ENCODE results near the gene WDPCP.
"Not testable (repeated sequence)": the region's sequence is repeated elsewhere in the genome, so short reads cannot be mapped to it uniquely, and the experiment has no call there.

Gene WDPCP

DNA sequence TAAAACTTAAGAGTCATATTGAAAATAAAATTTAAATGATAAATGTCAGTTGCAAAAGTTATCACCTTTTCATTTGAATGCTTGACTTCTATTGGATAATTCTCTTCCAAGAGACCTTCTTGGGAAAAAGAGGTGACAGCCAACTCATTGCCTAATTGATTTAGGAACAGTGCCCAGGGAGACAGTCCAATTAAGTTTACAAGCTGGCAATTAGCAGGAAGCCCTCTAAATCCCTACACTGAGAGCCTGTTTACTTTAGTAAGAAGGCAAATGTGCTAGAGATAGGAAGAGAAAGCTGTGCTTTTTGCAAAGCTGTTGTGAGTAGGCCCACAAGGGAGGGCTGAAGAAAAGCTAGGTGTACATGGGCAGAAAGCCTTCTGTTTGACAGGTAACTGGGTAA is 189.1 kb downstream of the WDPCP start:
- no peaks in the 10 kb centered on the region for H3K27me3 ChIP-seq (ENCODE audit: control insufficient read depth in 2 of 2, insufficient read depth in 2 of 2, low read length in 2 of 2)
- no peak overlapping the region for H3K27ac ChIP-seq (ENCODE audit: low read depth in 2 of 2, low read length in 2 of 2)
- no peaks in the 10 kb centered on the region for H3K9me3 ChIP-seq (ENCODE audit: control insufficient read depth in 2 of 2, low read length in 2 of 2)
- no peak overlapping the region for H3K9ac ChIP-seq (ENCODE audit: low read depth in 1 of 2, low read length in 2 of 2)
- H3K4me1 ChIP-seq (ENCODE audit: control insufficient read depth in 2 of 2, insufficient read depth in 2 of 2, low read length in 2 of 2), result no peaks in the 10 kb centered on the region
- no peak overlapping the region for H3K4me3 ChIP-seq (ENCODE audit: low read length in 2 of 2)
- peaks cover 0 to 5% of the 10 kb centered on the region in 2 donors for H3K36me3 ChIP-seq (ENCODE audit: control insufficient read depth in 2 of 2, insufficient read depth in 2 of 2, low read length in 2 of 2)

DNA sequence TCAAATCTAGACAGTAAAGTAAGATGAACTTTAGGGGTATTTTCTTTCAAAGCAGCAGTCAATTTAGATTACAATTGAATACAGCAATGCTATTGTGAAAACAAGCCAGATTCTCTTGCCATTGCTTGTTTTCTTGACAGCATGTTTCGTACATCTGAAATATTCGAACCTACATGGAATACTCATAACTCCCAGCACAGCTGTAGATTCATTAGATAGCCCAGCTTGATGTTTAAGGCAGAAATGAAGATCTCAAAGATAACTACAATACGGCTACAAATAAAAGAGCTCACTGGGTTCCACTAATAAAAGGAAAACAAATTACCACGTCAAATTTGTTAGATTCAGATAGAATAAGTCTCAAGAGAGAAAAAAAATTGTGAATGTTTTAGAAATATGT is 208.8 kb downstream of the WDPCP start:
- Histone ChIP-seq H3K27me3 (ENCODE audit: control insufficient read depth in 2 of 2, insufficient read depth in 2 of 2, low read length in 2 of 2) (no peaks in the 10 kb centered on the region), H3K27ac (ENCODE audit: low read depth in 2 of 2, low read length in 2 of 2) (no peak overlapping the region), H3K36me3 (ENCODE audit: control insufficient read depth in 2 of 2, insufficient read depth in 2 of 2, low read length in 2 of 2) (no peaks in the 10 kb centered on the region), H3K9me3 (ENCODE audit: control insufficient read depth in 2 of 2, low read length in 2 of 2) (no peaks in the 10 kb centered on the region), H3K9ac (ENCODE audit: low read depth in 1 of 2, low read length in 2 of 2) (no peak overlapping the region), H3K4me3 (ENCODE audit: low read length in 2 of 2) (no peak overlapping the region), H3K4me1 (ENCODE audit: control insufficient read depth in 2 of 2, insufficient read depth in 2 of 2, low read length in 2 of 2) (no peaks in the 10 kb centered on the region)

DNA sequence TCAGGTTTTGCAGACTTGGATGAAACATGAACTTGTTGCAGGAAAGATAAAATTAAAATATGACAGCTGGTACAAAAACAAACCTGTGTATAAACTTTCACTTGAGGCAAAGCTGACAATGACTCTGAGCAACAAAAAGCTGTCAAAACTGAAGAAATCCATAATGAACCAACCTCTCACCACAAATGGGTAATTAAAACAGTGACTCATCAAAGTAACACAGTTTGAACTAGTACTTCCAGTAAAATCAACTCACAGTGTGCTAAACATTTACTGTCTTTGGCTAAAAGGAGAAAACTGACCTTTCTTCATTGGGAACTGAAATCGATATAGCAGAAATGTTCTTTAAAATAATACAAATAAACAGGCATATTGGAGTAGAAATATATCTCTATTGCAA is 209.7 kb downstream of the WDPCP start:
- no peaks in the 10 kb centered on the region for H3K4me1 ChIP-seq (ENCODE audit: control insufficient read depth in 2 of 2, insufficient read depth in 2 of 2, low read length in 2 of 2)
- H3K36me3 ChIP-seq (ENCODE audit: control insufficient read depth in 2 of 2, insufficient read depth in 2 of 2, low read length in 2 of 2), result no peaks in the 10 kb centered on the region
- H3K4me3 ChIP-seq (ENCODE audit: low read length in 2 of 2), result no peak overlapping the region
- no peak overlapping the region for H3K27ac ChIP-seq (ENCODE audit: low read depth in 2 of 2, low read length in 2 of 2)
- no peaks in the 10 kb centered on the region for H3K27me3 ChIP-seq (ENCODE audit: control insufficient read depth in 2 of 2, insufficient read depth in 2 of 2, low read length in 2 of 2)
- no peak overlapping the region for H3K9ac ChIP-seq (ENCODE audit: low read depth in 1 of 2, low read length in 2 of 2)
- no peaks in the 10 kb centered on the region for H3K9me3 ChIP-seq (ENCODE audit: control insufficient read depth in 2 of 2, low read length in 2 of 2)

DNA sequence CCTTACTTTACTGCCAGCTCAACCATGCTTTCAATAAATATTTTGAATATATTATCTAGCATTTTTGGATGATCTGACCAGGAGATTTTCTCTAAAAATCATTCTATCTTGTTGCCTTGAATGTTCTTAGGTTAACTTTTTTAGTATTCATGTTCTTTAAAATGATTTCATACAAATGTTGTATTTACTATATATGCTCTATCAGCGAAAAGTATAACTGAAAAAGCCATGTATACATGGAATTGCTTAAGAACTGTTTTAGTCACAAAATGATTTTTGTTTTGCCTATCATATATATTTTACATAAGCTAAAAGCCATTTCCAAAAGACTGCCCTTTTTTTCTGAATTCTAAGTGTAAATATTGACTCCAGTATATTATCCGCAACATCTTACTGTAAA is 213.9 kb downstream of the WDPCP start:
- H3K9me3 ChIP-seq (ENCODE audit: control insufficient read depth in 2 of 2, low read length in 2 of 2), result peaks cover 0 to 2% of the 10 kb centered on the region in 2 donors
- H3K27me3 ChIP-seq (ENCODE audit: control insufficient read depth in 2 of 2, insufficient read depth in 2 of 2, low read length in 2 of 2), result no peaks in the 10 kb centered on the region
- H3K4me1 ChIP-seq (ENCODE audit: control insufficient read depth in 2 of 2, insufficient read depth in 2 of 2, low read length in 2 of 2), result no peaks in the 10 kb centered on the region
- no peak overlapping the region for H3K9ac ChIP-seq (ENCODE audit: low read depth in 1 of 2, low read length in 2 of 2)
- H3K27ac ChIP-seq (ENCODE audit: low read depth in 2 of 2, low read length in 2 of 2), result no peak overlapping the region
- no peaks in the 10 kb centered on the region for H3K36me3 ChIP-seq (ENCODE audit: control insufficient read depth in 2 of 2, insufficient read depth in 2 of 2, low read length in 2 of 2)
- H3K4me3 ChIP-seq (ENCODE audit: low read length in 2 of 2), result no peak overlapping the region

GRCh38 chr2:63372549-63372948 is 215.7 kb downstream of the WDPCP start:
- Histone ChIP-seq H3K9ac (ENCODE audit: low read depth in 1 of 2, low read length in 2 of 2) (no peak overlapping the region), H3K4me1 (ENCODE audit: control insufficient read depth in 2 of 2, insufficient read depth in 2 of 2, low read length in 2 of 2) (no peaks in the 10 kb centered on the region), H3K9me3 (ENCODE audit: control insufficient read depth in 2 of 2, low read length in 2 of 2) (peaks cover 0 to 2% of the 10 kb centered on the region in 2 donors), H3K27ac (ENCODE audit: low read depth in 2 of 2, low read length in 2 of 2) (no peak overlapping the region), H3K4me3 (ENCODE audit: low read length in 2 of 2) (no peak overlapping the region), H3K36me3 (ENCODE audit: control insufficient read depth in 2 of 2, insufficient read depth in 2 of 2, low read length in 2 of 2) (no peaks in the 10 kb centered on the region), H3K27me3 (ENCODE audit: control insufficient read depth in 2 of 2, insufficient read depth in 2 of 2, low read length in 2 of 2) (no peaks in the 10 kb centered on the region)

- H3K9ac ChIP-seq (ENCODE audit: low read depth in 1 of 2, low read length in 2 of 2), result no peak overlapping the region
- H3K4me3 ChIP-seq (ENCODE audit: low read length in 2 of 2), result no peak overlapping the region
- H3K4me1 ChIP-seq (ENCODE audit: control insufficient read depth in 2 of 2, insufficient read depth in 2 of 2, low read length in 2 of 2), result no peaks in the 10 kb centered on the region
- no peaks in the 10 kb centered on the region for H3K27me3 ChIP-seq (ENCODE audit: control insufficient read depth in 2 of 2, insufficient read depth in 2 of 2, low read length in 2 of 2)
- H3K27ac ChIP-seq (ENCODE audit: low read depth in 2 of 2, low read length in 2 of 2), result no peak overlapping the region
- H3K9me3 ChIP-seq (ENCODE audit: control insufficient read depth in 2 of 2, low read length in 2 of 2), result peaks cover 0 to 2% of the 10 kb centered on the region in 2 donors
- H3K36me3 ChIP-seq (ENCODE audit: control insufficient read depth in 2 of 2, insufficient read depth in 2 of 2, low read length in 2 of 2), result no peaks in the 10 kb centered on the region
Measured at GRCh38 chr2:63369146-63369545, 219.1 kb downstream of the WDPCP start.

GRCh38 chr2:63364866-63365265 is 223.4 kb downstream of the WDPCP start:
- no peaks in the 10 kb centered on the region for H3K4me1 ChIP-seq (ENCODE audit: control insufficient read depth in 2 of 2, insufficient read depth in 2 of 2, low read length in 2 of 2)
- no peaks in the 10 kb centered on the region for H3K36me3 ChIP-seq (ENCODE audit: control insufficient read depth in 2 of 2, insufficient read depth in 2 of 2, low read length in 2 of 2)
- H3K9me3 ChIP-seq (ENCODE audit: control insufficient read depth in 2 of 2, low read length in 2 of 2), result no peaks in the 10 kb centered on the region
- no peak overlapping the region for H3K4me3 ChIP-seq (ENCODE audit: low read length in 2 of 2)
- H3K9ac ChIP-seq (ENCODE audit: low read depth in 1 of 2, low read length in 2 of 2), result no peak overlapping the region
- no peak overlapping the region for H3K27ac ChIP-seq (ENCODE audit: low read depth in 2 of 2, low read length in 2 of 2)
- H3K27me3 ChIP-seq (ENCODE audit: control insufficient read depth in 2 of 2, insufficient read depth in 2 of 2, low read length in 2 of 2), result no peaks in the 10 kb centered on the region

DNA sequence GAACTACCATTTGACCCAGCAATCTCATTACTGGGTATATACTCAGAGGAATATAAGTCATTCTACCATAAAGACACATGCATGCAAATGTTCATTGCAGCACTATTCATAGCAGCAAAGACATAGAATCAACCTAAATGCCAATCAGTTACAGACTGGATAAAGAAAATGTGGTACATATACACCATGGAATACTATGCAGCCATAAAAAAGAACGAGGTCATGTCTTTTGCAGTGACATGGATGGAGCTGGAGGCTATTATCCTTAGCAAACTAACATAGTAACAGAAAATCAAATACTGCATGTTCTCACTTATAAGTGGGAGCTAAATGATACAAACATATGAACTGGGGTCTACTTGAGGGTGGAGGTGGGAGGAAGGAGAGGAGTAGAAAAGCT is 230.6 kb downstream of the WDPCP start:
- not testable (repeated sequence) for H3K27me3 ChIP-seq (ENCODE audit: control insufficient read depth in 2 of 2, insufficient read depth in 2 of 2, low read length in 2 of 2); H3K9ac ChIP-seq (ENCODE audit: low read depth in 1 of 2, low read length in 2 of 2); H3K4me3 ChIP-seq (ENCODE audit: low read length in 2 of 2); H3K4me1 ChIP-seq (ENCODE audit: control insufficient read depth in 2 of 2, insufficient read depth in 2 of 2, low read length in 2 of 2); H3K9me3 ChIP-seq (ENCODE audit: control insufficient read depth in 2 of 2, low read length in 2 of 2); H3K36me3 ChIP-seq (ENCODE audit: control insufficient read depth in 2 of 2, insufficient read depth in 2 of 2, low read length in 2 of 2); H3K27ac ChIP-seq (ENCODE audit: low read depth in 2 of 2, low read length in 2 of 2)

DNA sequence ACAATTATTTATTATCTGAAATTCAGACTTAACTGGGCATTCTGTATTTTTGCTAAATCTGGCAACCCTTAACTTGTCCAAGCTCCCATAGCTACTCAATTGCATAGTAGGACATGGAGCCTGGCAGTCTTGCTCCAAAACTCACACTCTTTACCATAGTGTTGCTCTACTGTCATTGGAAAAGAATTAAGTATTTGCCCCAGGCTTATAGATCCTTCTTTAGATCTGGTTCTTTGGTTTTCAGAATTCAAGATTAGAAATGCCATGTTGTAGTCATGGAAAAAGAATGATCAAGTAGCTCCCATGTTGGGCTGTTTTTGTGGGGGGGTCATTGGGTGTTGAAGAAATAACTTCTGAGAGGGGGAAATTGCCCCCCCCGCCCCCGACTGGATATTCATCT is 240.9 kb downstream of the WDPCP start:
- H3K9ac ChIP-seq (ENCODE audit: low read depth in 1 of 2, low read length in 2 of 2), result no peak overlapping the region
- no peak overlapping the region for H3K4me3 ChIP-seq (ENCODE audit: low read length in 2 of 2)
- no peak overlapping the region for H3K27ac ChIP-seq (ENCODE audit: low read depth in 2 of 2, low read length in 2 of 2)
- no peaks in the 10 kb centered on the region for H3K36me3 ChIP-seq (ENCODE audit: control insufficient read depth in 2 of 2, insufficient read depth in 2 of 2, low read length in 2 of 2)
- H3K9me3 ChIP-seq (ENCODE audit: control insufficient read depth in 2 of 2, low read length in 2 of 2), result peaks cover 0 to 3% of the 10 kb centered on the region in 2 donors
- H3K27me3 ChIP-seq (ENCODE audit: control insufficient read depth in 2 of 2, insufficient read depth in 2 of 2, low read length in 2 of 2), result no peaks in the 10 kb centered on the region
- no peaks in the 10 kb centered on the region for H3K4me1 ChIP-seq (ENCODE audit: control insufficient read depth in 2 of 2, insufficient read depth in 2 of 2, low read length in 2 of 2)

- Histone ChIP-seq H3K9ac (ENCODE audit: low read depth in 1 of 2, low read length in 2 of 2) (no peak overlapping the region), H3K27me3 (ENCODE audit: control insufficient read depth in 2 of 2, insufficient read depth in 2 of 2, low read length in 2 of 2) (no peaks in the 10 kb centered on the region), H3K4me3 (ENCODE audit: low read length in 2 of 2) (no peak overlapping the region), H3K36me3 (ENCODE audit: control insufficient read depth in 2 of 2, insufficient read depth in 2 of 2, low read length in 2 of 2) (no peaks in the 10 kb centered on the region), H3K4me1 (ENCODE audit: control insufficient read depth in 2 of 2, insufficient read depth in 2 of 2, low read length in 2 of 2) (no peaks in the 10 kb centered on the region), H3K27ac (ENCODE audit: low read depth in 2 of 2, low read length in 2 of 2) (no peak overlapping the region), H3K9me3 (ENCODE audit: control insufficient read depth in 2 of 2, low read length in 2 of 2) (peaks cover 0 to 3% of the 10 kb centered on the region in 2 donors)
Measured at GRCh38 chr2:63346411-63346810, 241.9 kb downstream of the WDPCP start.

DNA sequence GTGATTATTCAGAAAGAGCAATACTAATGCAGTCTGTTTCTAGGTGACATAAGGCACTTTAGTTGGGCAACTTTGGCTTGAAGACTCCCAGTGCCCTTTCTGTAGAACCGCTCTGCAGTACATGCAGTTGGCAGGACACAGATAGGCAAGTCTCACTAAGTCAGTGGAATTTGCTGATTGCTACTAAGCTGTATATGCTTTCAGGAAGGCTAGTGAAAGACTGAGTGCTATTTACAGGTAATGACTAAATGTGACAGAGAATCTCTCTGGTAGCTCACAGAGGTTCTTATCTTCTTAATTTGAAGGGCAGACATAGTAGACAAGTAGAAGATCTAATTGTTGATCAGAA is 243.0 kb downstream of the WDPCP start:
- Histone ChIP-seq H3K9ac (ENCODE audit: low read depth in 1 of 2, low read length in 2 of 2) (no peak overlapping the region), H3K9me3 (ENCODE audit: control insufficient read depth in 2 of 2, low read length in 2 of 2) (no peaks in the 10 kb centered on the region), H3K27ac (ENCODE audit: low read depth in 2 of 2, low read length in 2 of 2) (no peak overlapping the region), H3K4me3 (ENCODE audit: low read length in 2 of 2) (no peak overlapping the region), H3K27me3 (ENCODE audit: control insufficient read depth in 2 of 2, insufficient read depth in 2 of 2, low read length in 2 of 2) (no peaks in the 10 kb centered on the region), H3K4me1 (ENCODE audit: control insufficient read depth in 2 of 2, insufficient read depth in 2 of 2, low read length in 2 of 2) (no peaks in the 10 kb centered on the region), H3K36me3 (ENCODE audit: control insufficient read depth in 2 of 2, insufficient read depth in 2 of 2, low read length in 2 of 2) (no peaks in the 10 kb centered on the region)

Data from mucosa of rectum (tissue), 2 donors.